OCI-LY7 (cell line): ENCODE results near the gene ADAMTS16. TPM values are rescaled to one million over a fixed set of nuclear protein-coding genes. Genes with fewer than 3 reads are reported as not detected.

ENCODE experiments used
- BruUV-seq: library from RNA; stranded (reverse); fragments of 400-500 nt; replicated peaks from 2 replicates; lab custom pipeline; 2021; lab: Mats Ljungman, UMichigan
- CTCF ChIA-PET: fragments of 300-600 bp; sonication (Branson Sonifier 250); formaldehyde crosslinking; loops from one replicate; lab custom pipeline; 2022; ENCODE audit warnings: antibody characterized with exemption; ENCODE audit not compliant: unreplicated experiment; lab: Charles Lee
- POLR2A ChIA-PET: fragments of 300-600 bp; sonication (Branson Sonifier 250); formaldehyde crosslinking; loops from one replicate; lab custom pipeline; 2022; ENCODE audit warnings: antibody characterized with exemption; lab: Charles Lee
- DNase-seq: peaks from one replicate; pipeline ENCODE4 v3.0.0-alpha.2; 2015; ENCODE audit warnings: low spot score
- H2AFZ ChIP-seq: fragments of 200-600 bp; sonication (generic), shearing (Covaris generic); 2 replicates; pipeline ENCODE4 v1.6.1; 2014; ENCODE audit warnings: mild to moderate bottlenecking, antibody characterized with exemption, low read length, moderate library complexity
- H3K27ac ChIP-seq: fragments of 200-600 bp; sonication (generic); 2 replicates; pipeline ENCODE4 v1.5.1; 2014; ENCODE audit warnings: mixed run types, low read depth, mild to moderate bottlenecking, moderate library complexity, low read length, inconsistent platforms; ENCODE audit not compliant: poor library complexity, severe bottlenecking
- H3K36me3 ChIP-seq: fragments of 200-600 bp; sonication (generic); 2 replicates; pipeline ENCODE4 v1.6.1; 2014; ENCODE audit warnings: mild to moderate bottlenecking, antibody characterized with exemption, low read length, moderate library complexity, mixed read lengths; ENCODE audit not compliant: insufficient read depth
- H3K4me1 ChIP-seq: fragments of 200-600 bp; sonication (generic); 2 replicates; pipeline ENCODE4 v1.5.1; 2014; ENCODE audit warnings: mild to moderate bottlenecking, low read length; ENCODE audit not compliant: insufficient read depth, poor library complexity, severe bottlenecking
- H3K4me2 ChIP-seq: fragments of 200-600 bp; sonication (generic); 2 replicates; pipeline ENCODE4 v1.6.1; 2014; ENCODE audit warnings: mild to moderate bottlenecking, low read length
- H3K4me3 ChIP-seq: fragments of 200-600 bp; sonication (generic); 2 replicates; pipeline ENCODE4 v1.5.1; 2014; ENCODE audit warnings: mild to moderate bottlenecking, low read depth, low read length; ENCODE audit not compliant: poor library complexity, severe bottlenecking
- H3K79me2 ChIP-seq: fragments of 200-600 bp; sonication (generic); 2 replicates; pipeline ENCODE4 v1.6.1; 2016; ENCODE audit warnings: low read depth, mild to moderate bottlenecking, low read length, moderate library complexity, mixed read lengths; ENCODE audit not compliant: insufficient read depth
- H3K9me2 ChIP-seq: fragments of 200-600 bp; sonication (generic); 2 replicates; pipeline ENCODE4 v1.6.1; 2016; ENCODE audit warnings: mild to moderate bottlenecking, low read length, mixed read lengths; ENCODE audit not compliant: insufficient read depth
- H3K9me3 ChIP-seq: fragments of 200-600 bp; sonication (generic); 2 replicates; pipeline ENCODE4 v1.6.1; 2014; ENCODE audit warnings: mild to moderate bottlenecking, mixed run types, low read length, mixed read lengths
- H4K20me1 ChIP-seq: fragments of 200-600 bp; sonication (generic); 2 replicates; pipeline ENCODE4 v1.6.1; 2014; ENCODE audit warnings: mild to moderate bottlenecking, antibody characterized with exemption, low read length, moderate library complexity, mixed read lengths; ENCODE audit not compliant: insufficient read depth
- EZH2phosphoT487 ChIP-seq: fragments of 200-600 bp; sonication (generic); IDR thresholded peaks from 2 replicates; pipeline ENCODE4 v1.6.1; 2018; ENCODE audit warnings: low read depth, borderline replicate concordance, mild to moderate bottlenecking, mixed run types, antibody characterized with exemption, low read length, moderate library complexity, mixed read lengths
- intact Hi-C: fragments of 100-400 bp; cut with micrococcal nuclease; formaldehyde crosslinking; loops from one replicate; pipeline ENCODE4 v1.10.0; 2022; ENCODE audit not compliant: unreplicated experiment
- total RNA-seq, 2 experiments: library from RNA; depleted of rRNA in 1 of 2; stranded (reverse); fragments of >200 nt in 1 of 2; shearing (Covaris generic) in 1 of 2; gene quantifications; 2 replicates each; pipeline ENCODE4 v1.2.3, GENCODE V29; 2014 to 2022
- TF ChIP-seq, protein P1 (sequence below): fragments of 200-600 bp; sonication (generic); conservative IDR thresholded peaks from 2 replicates; pipeline ENCODE4 v1.5.1; 2014; ENCODE audit warnings: mild to moderate bottlenecking, antibody characterized with exemption, low read length, moderate library complexity, mixed read lengths

Gene ADAMTS16
- total RNA-seq, 2 experiments from 2014 or later = not detected

DNA sequence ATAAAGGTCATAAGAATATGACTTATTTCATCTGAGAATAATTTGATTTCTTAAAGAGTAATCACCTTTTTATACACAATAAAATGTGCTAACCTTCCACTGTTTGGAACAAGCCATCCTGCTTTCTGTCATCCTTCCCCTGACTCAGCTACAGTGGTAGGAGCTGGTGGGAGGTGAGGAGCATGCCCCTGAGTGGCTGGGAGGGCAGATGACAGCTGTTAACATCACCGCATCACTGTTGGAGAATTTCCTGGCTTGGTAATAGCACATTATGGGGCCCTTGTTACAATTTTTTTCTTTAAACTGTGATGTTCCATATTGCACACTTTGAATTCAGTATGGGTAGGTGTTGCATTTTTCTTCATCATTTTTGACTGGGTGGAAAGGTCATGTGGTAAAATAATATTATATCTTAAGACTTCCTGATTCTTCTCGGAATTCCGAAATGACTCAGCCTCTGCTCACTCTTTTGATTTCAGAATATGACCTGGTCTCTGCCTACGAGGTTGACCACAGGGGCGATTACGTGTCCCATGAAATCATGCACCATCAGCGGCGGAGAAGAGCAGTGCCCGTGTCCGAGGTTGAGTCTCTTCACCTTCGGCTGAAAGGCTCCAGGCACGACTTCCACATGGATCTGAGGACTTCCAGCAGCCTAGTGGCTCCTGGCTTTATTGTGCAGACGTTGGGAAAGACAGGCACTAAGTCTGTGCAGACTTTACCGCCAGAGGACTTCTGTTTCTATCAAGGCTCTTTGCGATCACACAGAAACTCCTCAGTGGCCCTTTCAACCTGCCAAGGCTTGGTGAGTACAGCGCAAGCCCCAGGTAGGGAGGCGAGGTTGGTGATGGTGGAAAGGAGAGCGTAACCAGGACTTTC is 5.8 kb downstream of the ADAMTS16 start:
- H3K4me2 ChIP-seq = no peak overlapping the region
- BruUV-seq = no TSS peak
- H3K9me3 ChIP-seq = no peaks in the 10 kb centered on the region
- H4K20me1 ChIP-seq = no peaks in the 10 kb centered on the region
- DNase-seq = no peak
- no peaks in the 10 kb centered on the region for H3K4me1 ChIP-seq
- ChIA-PET CTCF (no interaction called here), POLR2A (no interaction called here)
- H3K36me3 ChIP-seq = no peaks in the 10 kb centered on the region
- no peak overlapping the region for H3K4me3 ChIP-seq
- TF ChIP-seq, protein P1, sequence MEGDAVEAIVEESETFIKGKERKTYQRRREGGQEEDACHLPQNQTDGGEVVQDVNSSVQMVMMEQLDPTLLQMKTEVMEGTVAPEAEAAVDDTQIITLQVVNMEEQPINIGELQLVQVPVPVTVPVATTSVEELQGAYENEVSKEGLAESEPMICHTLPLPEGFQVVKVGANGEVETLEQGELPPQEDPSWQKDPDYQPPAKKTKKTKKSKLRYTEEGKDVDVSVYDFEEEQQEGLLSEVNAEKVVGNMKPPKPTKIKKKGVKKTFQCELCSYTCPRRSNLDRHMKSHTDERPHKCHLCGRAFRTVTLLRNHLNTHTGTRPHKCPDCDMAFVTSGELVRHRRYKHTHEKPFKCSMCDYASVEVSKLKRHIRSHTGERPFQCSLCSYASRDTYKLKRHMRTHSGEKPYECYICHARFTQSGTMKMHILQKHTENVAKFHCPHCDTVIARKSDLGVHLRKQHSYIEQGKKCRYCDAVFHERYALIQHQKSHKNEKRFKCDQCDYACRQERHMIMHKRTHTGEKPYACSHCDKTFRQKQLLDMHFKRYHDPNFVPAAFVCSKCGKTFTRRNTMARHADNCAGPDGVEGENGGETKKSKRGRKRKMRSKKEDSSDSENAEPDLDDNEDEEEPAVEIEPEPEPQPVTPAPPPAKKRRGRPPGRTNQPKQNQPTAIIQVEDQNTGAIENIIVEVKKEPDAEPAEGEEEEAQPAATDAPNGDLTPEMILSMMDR = no peak
- no peak for TF ChIP-seq EZH2phosphoT487
- no peak overlapping the region for H3K27ac ChIP-seq
- H3K79me2 ChIP-seq = no peaks in the 10 kb centered on the region
- no peaks in the 10 kb centered on the region for H3K9me2 ChIP-seq
- no peak overlapping the region for H2AFZ ChIP-seq
- intact Hi-C loops = no loop called here

DNA sequence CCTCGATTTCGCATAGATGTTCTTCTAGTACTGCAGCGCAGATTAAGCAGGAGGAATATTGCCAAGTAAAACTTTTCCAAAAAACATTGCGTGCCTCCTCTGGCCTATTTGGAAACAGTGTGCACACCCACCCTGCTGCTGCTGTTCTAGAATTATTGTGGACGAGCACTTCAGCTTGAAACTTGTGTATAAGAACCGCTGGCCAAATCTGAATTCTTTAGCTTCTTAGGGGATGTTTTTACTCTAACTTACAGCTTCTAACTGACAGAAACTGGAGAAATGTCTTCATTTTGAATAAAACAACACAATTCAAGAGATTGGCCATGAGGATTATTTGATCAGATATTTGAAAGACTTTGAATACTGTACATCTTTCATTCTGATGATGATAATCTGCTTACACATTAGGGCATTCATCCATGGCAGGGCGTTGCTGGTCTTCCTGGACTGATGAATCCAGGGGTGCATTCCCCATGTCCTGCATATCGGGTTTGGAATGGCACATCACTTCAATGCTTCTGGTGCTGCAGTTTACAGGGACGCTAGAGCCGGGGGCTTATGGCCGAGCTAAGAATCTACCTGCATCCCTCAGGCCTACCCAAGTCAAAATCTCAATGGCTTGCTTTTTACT is 6.5 kb downstream of the ADAMTS16 start:
- intact Hi-C loops = no loop called here
- DNase-seq = no peak
- ChIA-PET CTCF (no interaction called here), POLR2A (no interaction called here)
- Histone ChIP-seq H3K4me2 (no peak overlapping the region), H4K20me1 (no peaks in the 10 kb centered on the region), H3K27ac (no peak overlapping the region), H3K9me3 (no peaks in the 10 kb centered on the region), H3K79me2 (no peaks in the 10 kb centered on the region), H3K36me3 (no peaks in the 10 kb centered on the region), H2AFZ (no peak overlapping the region), H3K4me3 (no peak overlapping the region), H3K4me1 (no peaks in the 10 kb centered on the region), H3K9me2 (no peaks in the 10 kb centered on the region)
- BruUV-seq = no TSS peak
- no peak for TF ChIP-seq EZH2phosphoT487
- TF ChIP-seq, protein P1 = no peak
